ENCODE data around the gene RBP5. TPM values are rescaled to one million over a fixed set of nuclear protein-coding genes. Genes with fewer than 3 reads are reported as not detected.

The RBP5 gene
- total RNA-seq, 4 donors from 2014 or later, result 0.46 to 5.0 (median 0.91) TPM

- DNase-seq (ENCODE audit: extremely low spot score), result no peak
- Histone ChIP-seq H3K4me1 (peaks cover 0 to 9% (median 6%) of the 10 kb centered on the region in 4 donors), H3K9me3 (no peaks in the 10 kb centered on the region), H3K27me3 (no peaks in the 10 kb centered on the region), H3K27ac (replicated peaks in 1 of 4) (no peak overlapping the region), H3K4me3 (no peak overlapping the region), H3K36me3 (peaks cover 0 to 20% (median 19%) of the 10 kb centered on the region in 4 donors)
- intact Hi-C loops (cut with DNase I), result no loop called here
- TF ChIP-seq POLR2AphosphoS5 (IDR thresholded peaks at IDR 0.05), result no peak
- TF ChIP-seq EP300 (IDR thresholded peaks at IDR 0.05), result no peak
- 53% methylated on average over 1 of the region's 1 CpG for WGBS
Measured at GRCh38 chr12:7073946-7074345, 54.7 kb downstream of the RBP5 start.

Small RNA genes within 50 kb of the gene (small RNA-seq; reads per million reads assigned to genes)
- gene RNU6-485P, result 0 reads per million in 3 donors

Other genes starting within 250 kb of the RBP5 start
- 10 to 100 TPM in 2 of 4 donors, 1 to 10 TPM in 2; 8.3 to 12.9 (median 11.0) TPM for gene LRRC23, start 224.1 kb downstream of the RBP5 start, total RNA-seq
- 10 to 100 TPM; 28.7 to 49.7 (median 40.0) TPM for gene ENO2, start 214.3 kb downstream of the RBP5 start, total RNA-seq
- 100 to 1,000 TPM in 2 of 4 donors, 10 to 100 TPM in 2; 72.2 to 163 (median 92.4) TPM for gene ATN1, start 200.9 kb downstream of the RBP5 start, total RNA-seq
- gene RNU7-1, start 185.1 kb downstream of the RBP5 start, total RNA-seq, result not detected
- gene C12orf57, start 184.9 kb downstream of the RBP5 start, total RNA-seq, result 100 to 1,000 TPM; 307 to 437 (median 325) TPM
- gene PTPN6, start 177.5 kb downstream of the RBP5 start, total RNA-seq, result 10 to 100 TPM in 3 of 4 donors, 1 to 10 TPM in 1; 9.1 to 16.9 (median 13.3) TPM
- 100 to 1,000 TPM; 194 to 265 (median 233) TPM for gene PHB2, start 158.2 kb downstream of the RBP5 start, total RNA-seq
- 10 to 100 TPM; 20.8 to 35.1 (median 26.3) TPM for gene EMG1, start 158.0 kb downstream of the RBP5 start, total RNA-seq
- 10 to 100 TPM; 21.6 to 33.3 (median 26.2) TPM for gene LPCAT3, start 110.4 kb downstream of the RBP5 start, total RNA-seq
- gene C1S, start 68.2 kb downstream of the RBP5 start, total RNA-seq, result 100 to 1,000 TPM; 454 to 549 (median 512) TPM
- 100 to 1,000 TPM; 324 to 603 (median 572) TPM for gene C1R, start 36.4 kb downstream of the RBP5 start, total RNA-seq
- 100 to 1,000 TPM in 1 of 4 donors, 10 to 100 TPM in 3; 64.8 to 159 (median 88.2) TPM for gene C1RL, start 19.7 kb downstream of the RBP5 start, total RNA-seq
- gene CLSTN3, start 1.5 kb upstream of the RBP5 start, total RNA-seq, result 10 to 100 TPM in 3 of 4 donors, 1 to 10 TPM in 1; 9.6 to 25.6 (median 19.3) TPM
- gene PEX5, start 60.8 kb upstream of the RBP5 start, total RNA-seq, result 10 to 100 TPM; 32.8 to 53.5 (median 38.4) TPM
- not detected for gene ACSM4, start 175.2 kb upstream of the RBP5 start, total RNA-seq

Measured in esophagus muscularis mucosa (tissue), 4 donors.